ENCODE measurements around the gene KNDC1. TPM values are rescaled to one million over a fixed set of nuclear protein-coding genes. Genes with fewer than 3 reads are reported as not detected.

KNDC1 gene
- total RNA-seq, 2 donors from 2014 or later, result 0.33 to 0.37 TPM

GRCh38 chr10:133272301-133272963, 112.4 kb downstream of the KNDC1 start:
- DNase-seq (ENCODE audit: low spot score), result no peak
- intact Hi-C loops (cut with DNase I), result no loop called here

- intact Hi-C loops (cut with DNase I), result no loop called here
- DNase-seq (ENCODE audit: low spot score), result no peak
Observed at GRCh38 chr10:133272964-133273420, 113.0 kb downstream of the KNDC1 start.

- intact Hi-C loops (cut with DNase I), result no loop called here
Observed at GRCh38 chr10:133273534-133274143, 113.6 kb downstream of the KNDC1 start.

GRCh38 chr10:133274751-133275683, 115.0 kb downstream of the KNDC1 start:
- intact Hi-C loops (cut with DNase I), result no loop called here
- DNase-seq (ENCODE audit: low spot score), result no peak

More at GRCh38 chr10:133273534-133274143, 113.6 kb downstream of the KNDC1 start:
- no peak for DNase-seq (ENCODE audit: low spot score)

- no peak for DNase-seq (ENCODE audit: low spot score)
- intact Hi-C loops (cut with DNase I), result no loop called here
Observed at GRCh38 chr10:133275684-133276092, 115.7 kb downstream of the KNDC1 start.

Small RNA genes within 50 kb of the gene (microRNA-seq; reads per million reads assigned to microRNA genes)
- 1.9 to 3.1 reads per million in 2 donors for gene MIR202 (ENCODE audit: borderline microRNAs expressed in 2 of 2)

Other genes starting within 250 kb of the KNDC1 start
- under 1 TPM; 0.14 to 0.81 TPM for gene CFAP46, start 217.6 kb upstream of the KNDC1 start, total RNA-seq
- under 1 TPM; 0.10 to 0.56 TPM for gene ADGRA1, start 72.3 kb upstream of the KNDC1 start, total RNA-seq
- gene UTF1, start 70.0 kb downstream of the KNDC1 start, total RNA-seq, result not detected
- gene VENTX, start 77.6 kb downstream of the KNDC1 start, total RNA-seq, result 1 to 10 TPM; 2.6 to 3.5 TPM
- 1 to 10 TPM; 7.0 to 9.0 TPM for gene ADAM8, start 116.6 kb downstream of the KNDC1 start, total RNA-seq
- gene TUBGCP2, start 148.7 kb downstream of the KNDC1 start, total RNA-seq, result 10 to 100 TPM; 35.7 to 36.0 TPM
- gene ZNF511, start 148.7 kb downstream of the KNDC1 start, total RNA-seq, result 10 to 100 TPM; 27.4 to 30.7 TPM
- gene CALY, start 176.7 kb downstream of the KNDC1 start, total RNA-seq, result not detected
- gene PRAP1, start 187.2 kb downstream of the KNDC1 start, total RNA-seq, result not detected
- gene FUOM, start 197.8 kb downstream of the KNDC1 start, total RNA-seq, result 10 to 100 TPM; 13.8 to 17.6 TPM
- 10 to 100 TPM; 38.8 to 47.3 TPM for gene ECHS1, start 213.1 kb downstream of the KNDC1 start, total RNA-seq
- 1 to 10 TPM; 2.8 to 3.5 TPM for gene PAOX, start 219.0 kb downstream of the KNDC1 start, total RNA-seq
- 10 to 100 TPM; 24.5 to 25.6 TPM for gene MTG1, start 233.9 kb downstream of the KNDC1 start, total RNA-seq